Vagina (tissue), 2 donors: ENCODE results near the gene KCNT2. TPM values are rescaled to one million over a fixed set of nuclear protein-coding genes. Genes with fewer than 3 reads are reported as not detected.

Experiments used
- DNase-seq, 2 donors: peaks; one replicate each; pipeline ENCODE4 v3.0.0-alpha.2; 2017; ENCODE audit errors: extremely low spot score in 2 of 2
- H3K27ac ChIP-seq: fragments of 200-600 bp; sonication (generic); one replicate; pipeline ENCODE4 v1.5.1; 2019
- H3K27me3 ChIP-seq: fragments of 200-600 bp; sonication (generic); one replicate; pipeline ENCODE4 v1.5.1; 2019
- H3K36me3 ChIP-seq, 2 donors: fragments of 200-600 bp; sonication (generic); one replicate each; pipeline ENCODE4 v1.5.1; 2017 to 2019
- H3K4me1 ChIP-seq: fragments of 200-600 bp; sonication (generic); one replicate; pipeline ENCODE4 v1.5.1; 2019
- H3K4me3 ChIP-seq, 2 donors: fragments of 200-600 bp; sonication (generic); 1 replicate in 1 of 2; 2 replicates in 1 of 2; pipeline ENCODE4 v1.5.1; 2016 to 2019
- H3K9me3 ChIP-seq: fragments of 200-600 bp; sonication (generic); one replicate; pipeline ENCODE4 v1.5.1; 2019
- POLR2A ChIP-seq, 2 donors: fragments of 450-650 bp; IDR thresholded peaks; one replicate each; pipeline ENCODE4 v1.6.1; 2017; ENCODE audit warnings: antibody characterized with exemption in 2 of 2, mild to moderate bottlenecking in 2 of 2, moderate library complexity in 2 of 2
- POLR2AphosphoS5 ChIP-seq, 2 donors: sonication (generic); formaldehyde crosslinking; IDR thresholded peaks; one replicate each; pipeline ENCODE4 v1.9.0; 2017; ENCODE audit warnings: antibody characterized with exemption in 2 of 2, mild to moderate bottlenecking in 2 of 2, low read depth in 1 of 2; ENCODE audit not compliant: insufficient read depth in 1 of 2
- intact Hi-C: fragments of 100-400 bp; cut with DNase I; formaldehyde crosslinking; loops from one replicate; pipeline ENCODE4 v1.15.1; 2023
- total RNA-seq: library from RNA; depleted of rRNA; stranded (reverse); fragments of >200 nt; gene quantifications from one replicate; pipeline ENCODE4 v1.2.3, GENCODE V29; 2016
- TF ChIP-seq, protein P1 (sequence below), 3 experiments: fragments of 450-650 bp in 2 of 3; fragments of 200-600 bp in 1 of 3; sonication (generic) in 1 of 3; IDR thresholded peaks; one replicate each; pipeline ENCODE4 v1.5.1; 2017 to 2019; ENCODE audit warnings: antibody characterized with exemption in 3 of 3, mild to moderate bottlenecking in 2 of 3, moderate library complexity in 2 of 3

The KCNT2 gene
- total RNA-seq, 1 donor from 2014 or later, result 1.2 TPM

DNA sequence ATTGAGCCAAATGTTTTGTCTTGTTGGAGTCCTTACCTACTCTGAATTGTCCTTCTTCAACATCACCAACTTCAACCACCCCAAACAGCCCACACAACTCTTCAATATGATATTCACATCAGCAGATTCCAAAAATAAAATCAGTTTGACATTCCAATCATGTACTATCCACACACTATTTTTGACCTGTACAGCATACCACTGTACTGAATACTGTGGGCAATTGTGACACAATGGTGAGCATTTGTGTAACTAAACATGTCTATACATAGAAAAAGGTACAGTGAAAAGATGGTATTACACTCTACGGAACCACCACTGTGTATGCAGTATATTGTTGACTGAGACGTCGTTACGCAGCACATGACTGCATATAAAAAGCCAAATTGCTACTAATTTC lies 223.1 kb downstream of the KCNT2 start:
- TF ChIP-seq, protein P1, sequence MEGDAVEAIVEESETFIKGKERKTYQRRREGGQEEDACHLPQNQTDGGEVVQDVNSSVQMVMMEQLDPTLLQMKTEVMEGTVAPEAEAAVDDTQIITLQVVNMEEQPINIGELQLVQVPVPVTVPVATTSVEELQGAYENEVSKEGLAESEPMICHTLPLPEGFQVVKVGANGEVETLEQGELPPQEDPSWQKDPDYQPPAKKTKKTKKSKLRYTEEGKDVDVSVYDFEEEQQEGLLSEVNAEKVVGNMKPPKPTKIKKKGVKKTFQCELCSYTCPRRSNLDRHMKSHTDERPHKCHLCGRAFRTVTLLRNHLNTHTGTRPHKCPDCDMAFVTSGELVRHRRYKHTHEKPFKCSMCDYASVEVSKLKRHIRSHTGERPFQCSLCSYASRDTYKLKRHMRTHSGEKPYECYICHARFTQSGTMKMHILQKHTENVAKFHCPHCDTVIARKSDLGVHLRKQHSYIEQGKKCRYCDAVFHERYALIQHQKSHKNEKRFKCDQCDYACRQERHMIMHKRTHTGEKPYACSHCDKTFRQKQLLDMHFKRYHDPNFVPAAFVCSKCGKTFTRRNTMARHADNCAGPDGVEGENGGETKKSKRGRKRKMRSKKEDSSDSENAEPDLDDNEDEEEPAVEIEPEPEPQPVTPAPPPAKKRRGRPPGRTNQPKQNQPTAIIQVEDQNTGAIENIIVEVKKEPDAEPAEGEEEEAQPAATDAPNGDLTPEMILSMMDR (IDR thresholded peaks at IDR 0.05), result no peak
- TF ChIP-seq POLR2AphosphoS5 (IDR thresholded peaks at IDR 0.05; ENCODE audit: insufficient read depth in 1 of 2, low read depth in 1 of 2) (no peak), POLR2A (IDR thresholded peaks at IDR 0.05) (no peak)
- no peak overlapping the region for H3K4me3 ChIP-seq
- H3K27me3 ChIP-seq, result no peaks in the 10 kb centered on the region
- H3K4me1 ChIP-seq, result no peaks in the 10 kb centered on the region
- no peaks in the 10 kb centered on the region for H3K9me3 ChIP-seq
- intact Hi-C loops, result no loop called here
- no peak for DNase-seq
- H3K27ac ChIP-seq, result no peak overlapping the region
- H3K36me3 ChIP-seq, result no peaks in the 10 kb centered on the region

DNA sequence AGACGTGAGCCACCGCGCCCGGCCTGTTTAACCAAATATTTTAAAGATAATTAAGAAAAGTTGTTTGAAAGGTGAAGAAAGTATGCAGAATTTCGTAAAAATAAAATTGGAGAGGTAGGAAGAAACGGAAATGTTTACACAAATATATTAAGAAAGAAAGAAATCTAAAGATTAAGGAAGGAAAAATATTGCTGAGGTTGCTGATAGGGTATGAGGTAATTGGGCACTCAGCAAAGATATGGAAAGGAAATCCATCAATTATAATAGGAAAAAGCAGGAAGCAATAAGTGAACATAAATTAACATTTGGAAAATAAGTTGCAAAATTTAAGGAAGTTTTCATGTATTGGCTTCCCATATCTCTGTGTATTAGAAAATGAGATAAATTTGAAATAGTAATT lies 225.9 kb downstream of the KCNT2 start:
- no peak overlapping the region for H3K4me3 ChIP-seq
- H3K36me3 ChIP-seq, result no peaks in the 10 kb centered on the region
- TF ChIP-seq, protein P1 (IDR thresholded peaks at IDR 0.05), result no peak
- TF ChIP-seq POLR2AphosphoS5 (IDR thresholded peaks at IDR 0.05; ENCODE audit: insufficient read depth in 1 of 2, low read depth in 1 of 2) (no peak), POLR2A (IDR thresholded peaks at IDR 0.05) (no peak)
- no peak overlapping the region for H3K27ac ChIP-seq
- H3K27me3 ChIP-seq, result no peaks in the 10 kb centered on the region
- no peaks in the 10 kb centered on the region for H3K4me1 ChIP-seq
- no peaks in the 10 kb centered on the region for H3K9me3 ChIP-seq
- intact Hi-C loops, result no loop called here
- no peak for DNase-seq

DNA sequence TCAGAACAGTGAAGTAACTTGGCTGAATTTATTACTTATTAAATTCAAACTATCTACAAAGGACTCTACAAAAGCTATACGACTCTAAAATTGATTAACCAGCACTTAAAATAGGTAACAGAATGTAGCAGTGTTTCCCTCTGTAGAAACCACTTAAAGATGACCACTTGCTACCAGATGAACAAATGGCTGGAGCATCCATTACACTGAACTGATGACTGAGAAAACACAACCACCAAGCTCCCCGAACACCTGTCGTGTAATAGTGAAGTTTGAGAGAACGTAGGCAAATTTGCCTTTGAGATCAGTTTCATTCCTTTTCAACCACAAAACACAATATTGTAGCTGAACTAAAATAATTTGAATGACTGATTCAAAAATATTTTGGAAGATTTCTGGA lies 226.7 kb downstream of the KCNT2 start:
- Histone ChIP-seq H3K36me3 (no peaks in the 10 kb centered on the region), H3K4me3 (no peak overlapping the region), H3K4me1 (no peaks in the 10 kb centered on the region), H3K27ac (no peak overlapping the region), H3K9me3 (no peaks in the 10 kb centered on the region), H3K27me3 (no peaks in the 10 kb centered on the region)
- TF ChIP-seq POLR2AphosphoS5 (IDR thresholded peaks at IDR 0.05; ENCODE audit: insufficient read depth in 1 of 2, low read depth in 1 of 2), result no peak
- TF ChIP-seq, protein P1 (IDR thresholded peaks at IDR 0.05), result no peak
- TF ChIP-seq POLR2A (IDR thresholded peaks at IDR 0.05), result no peak
- no peak for DNase-seq
- intact Hi-C loops, result no loop called here

DNA sequence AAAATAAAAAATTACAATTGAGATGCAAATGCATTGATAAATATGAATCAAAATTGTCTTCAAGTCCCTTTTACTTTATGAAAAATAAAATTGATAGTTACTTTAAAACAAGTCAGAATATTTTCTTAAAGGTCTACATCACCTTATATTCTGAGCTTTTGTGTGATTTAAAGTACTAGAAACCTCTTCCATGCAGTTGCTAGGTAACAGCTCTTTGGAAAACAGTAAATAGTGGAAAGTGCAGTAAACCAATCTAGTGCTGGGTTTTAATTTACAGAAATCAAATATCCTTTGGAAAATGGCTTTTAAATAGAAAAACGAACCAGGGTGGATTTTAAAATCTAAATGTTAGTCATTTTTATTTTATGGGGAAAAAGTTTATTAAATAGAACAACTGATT lies 227.9 kb downstream of the KCNT2 start:
- no peaks in the 10 kb centered on the region for H3K4me1 ChIP-seq
- no peak overlapping the region for H3K4me3 ChIP-seq
- H3K9me3 ChIP-seq, result no peaks in the 10 kb centered on the region
- H3K27me3 ChIP-seq, result no peaks in the 10 kb centered on the region
- no peak for DNase-seq
- H3K27ac ChIP-seq, result no peak overlapping the region
- TF ChIP-seq POLR2AphosphoS5 (IDR thresholded peaks at IDR 0.05; ENCODE audit: insufficient read depth in 1 of 2, low read depth in 1 of 2), result no peak
- no peak for TF ChIP-seq POLR2A (IDR thresholded peaks at IDR 0.05)
- TF ChIP-seq, protein P1 (IDR thresholded peaks at IDR 0.05), result no peak
- no peaks in the 10 kb centered on the region for H3K36me3 ChIP-seq
- intact Hi-C loops, result no loop called here

DNA sequence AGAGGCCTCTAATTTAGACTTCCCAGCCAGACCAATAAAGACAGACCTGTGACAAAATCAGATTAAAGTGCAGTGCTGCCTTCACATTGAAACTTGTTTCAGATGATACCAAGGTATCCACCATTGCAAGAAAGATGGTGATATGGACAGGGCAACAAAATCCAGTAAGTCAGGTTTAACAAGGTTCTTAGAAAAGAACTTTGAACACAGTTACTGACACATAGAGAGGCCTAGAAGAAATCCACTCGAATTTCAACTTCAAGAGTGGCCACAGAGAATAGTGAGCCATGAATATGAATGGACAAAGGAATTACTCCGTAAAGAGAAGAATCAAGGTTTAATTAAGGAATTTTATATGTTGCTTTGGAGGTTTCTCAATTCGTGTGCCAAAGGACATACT lies 230.4 kb downstream of the KCNT2 start:
- intact Hi-C loops, result no loop called here
- no peaks in the 10 kb centered on the region for H3K9me3 ChIP-seq
- DNase-seq, result no peak
- H3K27ac ChIP-seq, result no peak overlapping the region
- no peaks in the 10 kb centered on the region for H3K4me1 ChIP-seq
- TF ChIP-seq, protein P1 (IDR thresholded peaks at IDR 0.05), result no peak
- TF ChIP-seq POLR2A (IDR thresholded peaks at IDR 0.05) (no peak), POLR2AphosphoS5 (IDR thresholded peaks at IDR 0.05; ENCODE audit: insufficient read depth in 1 of 2, low read depth in 1 of 2) (no peak)
- H3K4me3 ChIP-seq, result no peak overlapping the region
- no peaks in the 10 kb centered on the region for H3K27me3 ChIP-seq
- H3K36me3 ChIP-seq, result no peaks in the 10 kb centered on the region
